ACHN (cell line): ENCODE measurements around the gene HPSE.
"Not testable (repeated sequence)": the region's sequence is repeated elsewhere in the genome, so short reads cannot be mapped to it uniquely, and the experiment has no call there.

Source experiments
- DNase-seq: peaks from one replicate; pipeline ENCODE4 v3.0.0-alpha.2; 2015
- in situ Hi-C: cut with HindIII; loops from 2 replicates; pipeline ENCODE4 v1.10.0; 2017; ENCODE audit warnings: low sequenced_read_pairs, low pct_ligation_motif_present, low pct_unique_long_range_greater_than_20kb

The HPSE gene

DNA sequence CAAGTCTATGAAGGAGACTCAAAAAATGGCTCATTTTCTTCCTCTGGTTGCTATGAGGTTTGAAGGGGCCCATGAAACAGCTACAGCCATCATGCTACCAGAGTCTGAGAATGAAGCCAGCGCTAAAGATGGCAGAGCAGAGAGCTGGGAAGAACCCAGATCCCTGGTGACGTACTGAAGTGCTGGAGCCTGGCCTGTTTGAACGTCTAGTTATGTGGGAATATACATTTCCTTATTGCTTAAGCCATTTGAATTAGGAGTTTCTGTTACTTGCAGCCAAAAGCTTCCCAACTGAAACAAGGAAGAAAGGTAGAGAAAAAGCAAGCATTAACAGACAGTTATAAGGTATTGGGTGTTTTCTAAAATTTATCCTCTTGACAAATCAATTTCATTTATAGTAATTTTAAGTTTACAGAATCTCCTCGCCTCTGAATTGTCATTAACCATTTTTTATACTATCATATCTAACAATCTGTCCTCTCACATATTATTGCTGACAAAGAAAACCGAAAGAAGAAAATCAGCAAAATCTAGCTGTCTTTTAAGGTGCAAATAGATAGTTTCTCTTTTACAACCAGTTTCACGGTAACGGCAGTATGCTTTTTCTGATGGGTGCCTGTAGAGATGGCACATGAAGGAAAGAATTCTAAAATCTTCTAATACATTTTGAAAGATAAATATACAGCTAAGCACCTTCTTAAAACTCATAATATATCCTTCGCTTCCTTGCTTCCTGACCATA is 41.2 kb downstream of the HPSE start:
- in situ Hi-C loops = no loop called here
- DNase-seq = no peak

DNA sequence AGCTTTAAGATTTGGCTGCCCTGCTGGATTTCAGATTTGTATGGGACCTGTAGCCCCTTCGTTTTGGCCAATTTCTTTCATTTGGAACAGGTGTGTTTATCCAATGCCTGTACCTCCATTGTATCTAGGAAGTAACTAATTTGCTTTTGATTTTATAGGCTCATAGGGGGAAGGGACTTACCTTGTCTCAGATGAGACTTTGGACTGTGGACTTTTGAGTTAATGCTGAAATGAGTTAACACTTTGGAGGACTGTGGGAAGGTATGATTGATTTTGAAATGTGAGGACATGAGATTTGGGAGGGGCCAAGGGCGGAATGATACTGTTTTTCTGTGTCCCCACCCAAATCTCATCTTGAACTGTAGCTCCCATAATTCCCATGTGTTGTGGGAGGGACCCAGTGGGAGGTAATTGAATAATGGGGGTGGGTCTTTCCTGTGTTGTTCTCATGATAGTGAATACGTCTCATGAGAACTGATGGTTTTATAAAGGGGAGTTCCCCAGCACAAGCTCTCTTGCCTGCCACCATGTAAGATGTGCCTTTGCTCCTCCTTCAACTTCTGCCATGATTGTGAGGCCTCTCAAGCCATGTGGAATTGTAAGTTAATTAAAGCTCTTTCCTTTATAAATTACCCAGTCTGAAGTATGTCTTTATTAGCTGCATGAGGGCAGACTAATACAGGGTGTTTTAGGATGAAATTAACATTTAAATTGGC is 44.4 kb downstream of the HPSE start:
- in situ Hi-C loops, DNase-seq: not testable (repeated sequence)

DNA sequence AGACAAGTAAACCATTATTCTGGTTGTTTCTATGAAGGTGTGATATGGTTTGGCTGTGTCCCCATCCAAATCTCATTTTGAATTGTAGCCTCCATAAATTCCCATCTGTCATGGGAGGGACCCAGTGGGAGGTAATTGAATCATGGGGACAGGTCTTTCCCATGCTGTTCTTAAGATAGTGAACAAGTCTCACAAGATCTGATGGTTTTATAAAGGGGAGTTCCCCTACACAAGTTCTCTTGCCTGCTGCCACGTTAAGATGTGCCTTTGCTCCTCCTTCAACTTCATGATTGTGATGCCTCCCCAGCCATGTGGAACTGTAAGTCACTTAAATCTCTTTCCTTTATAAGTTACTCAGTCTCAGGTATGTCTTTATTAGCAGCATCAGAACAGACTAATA is 46.3 kb downstream of the HPSE start:
- in situ Hi-C loops, DNase-seq: not testable (repeated sequence)

DNA sequence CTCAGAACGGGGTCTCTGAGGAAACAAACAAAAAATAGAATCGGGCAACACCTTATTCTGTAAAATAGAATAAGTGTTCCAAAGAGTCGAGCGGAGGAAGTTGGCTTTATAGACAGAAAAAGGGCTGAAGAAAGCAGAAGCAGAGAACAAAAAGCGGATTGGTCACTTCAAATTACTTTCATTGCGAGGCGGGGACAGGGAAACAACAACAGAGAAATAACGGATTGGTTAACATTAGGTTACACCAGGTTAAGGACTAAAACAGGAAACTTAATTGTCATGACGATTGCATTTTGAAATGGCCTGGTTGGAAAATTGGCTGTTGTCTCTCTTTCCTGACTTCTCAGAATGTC is 49.6 kb downstream of the HPSE start:
- in situ Hi-C loops = no loop called here
- no peak for DNase-seq

DNA sequence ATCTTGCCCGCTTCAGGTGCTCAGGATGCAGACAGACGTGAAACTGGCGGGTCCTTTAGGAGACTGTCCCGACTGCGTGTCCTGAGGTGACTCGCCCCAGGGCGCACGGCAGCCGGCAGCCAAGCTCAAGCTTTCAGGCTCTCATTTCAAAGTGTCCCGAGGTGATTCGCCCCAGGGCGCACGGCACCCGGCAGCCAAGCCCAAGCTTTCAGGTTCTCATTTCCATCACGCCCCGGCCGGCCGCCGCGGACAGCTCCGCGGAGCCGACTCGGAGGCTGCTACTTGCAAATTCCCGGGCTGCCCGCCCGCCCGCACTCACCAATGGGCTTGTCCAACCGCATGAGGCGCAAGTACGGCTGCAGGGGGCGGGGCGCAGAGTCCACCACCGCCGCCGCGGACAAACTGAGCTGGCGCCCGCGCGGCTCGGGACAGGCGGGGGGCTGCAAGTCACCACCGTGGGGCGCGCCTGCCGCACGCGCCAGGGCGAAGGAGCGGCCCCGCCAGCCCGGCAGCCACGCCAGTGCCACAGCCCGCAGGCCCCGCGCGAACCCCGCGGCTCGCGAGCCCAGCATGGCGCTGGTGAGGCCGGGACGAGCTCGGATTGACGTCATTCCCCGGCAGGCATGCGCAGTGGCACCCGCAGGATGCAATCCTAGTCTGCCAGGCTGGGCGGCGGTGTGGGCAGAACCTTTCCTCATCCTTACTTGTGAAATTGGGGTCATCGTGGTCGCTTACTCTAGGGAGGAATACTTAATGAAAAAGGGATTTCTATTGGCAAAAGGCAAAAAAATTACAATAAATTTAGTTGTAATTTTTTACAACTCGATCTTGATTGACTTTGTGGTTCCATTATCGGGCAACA is 50.2 kb downstream of the HPSE start, which contains the start of gene COQ2:
COQ2 (minus strand) TSS at position 606 of the 862 bp plus-strand sequence; CDS start at position 572, 34 bp downstream.
- in situ Hi-C loops = no loop called here
- DNase-seq = peak; percentile 89

DNA sequence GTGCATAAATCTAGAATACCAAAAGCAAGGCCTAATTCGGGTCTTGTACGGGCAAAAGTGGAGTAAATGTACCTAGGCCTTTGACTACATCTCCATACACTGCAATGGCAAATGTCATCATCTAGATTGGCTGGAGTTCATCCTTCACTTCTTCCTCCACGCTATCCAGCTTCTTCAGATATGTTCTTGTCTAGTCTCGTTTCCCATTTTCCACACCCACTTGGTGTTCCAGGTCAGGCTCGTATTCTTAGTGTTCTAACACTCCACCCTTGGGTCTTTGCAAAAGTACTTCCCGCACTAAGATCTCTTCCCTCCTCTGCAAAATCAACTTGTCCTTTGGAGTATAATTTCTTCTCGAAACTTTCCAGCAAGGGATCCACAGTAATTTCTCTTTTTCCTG is 51.5 kb downstream of the HPSE start:
- in situ Hi-C loops = no loop called here
- DNase-seq = no peak

DNA sequence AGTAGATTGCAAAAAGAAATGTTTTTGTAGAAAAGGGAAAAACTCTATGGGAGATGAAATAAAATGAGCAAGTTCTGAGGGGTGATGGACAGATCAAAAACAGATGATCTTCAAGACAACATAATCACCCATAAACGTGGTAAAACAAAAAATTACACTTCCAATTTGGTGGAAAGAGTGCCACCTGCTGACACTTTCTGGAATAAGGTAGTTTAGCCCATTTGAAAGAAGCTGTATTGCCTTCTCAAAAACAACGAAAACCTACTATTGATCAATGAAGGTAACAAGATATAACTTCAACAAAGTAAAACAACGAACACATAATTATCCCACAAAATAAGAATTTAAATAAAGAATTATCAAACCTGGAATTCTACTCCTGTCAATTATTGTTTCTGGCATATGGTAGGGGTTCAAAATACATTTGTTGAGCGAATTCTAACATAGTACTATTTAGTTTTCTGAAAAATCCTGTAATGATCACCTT is 52.6 kb downstream of the HPSE start:
- DNase-seq = peak; percentile 57
- in situ Hi-C loops = no loop called here

DNA sequence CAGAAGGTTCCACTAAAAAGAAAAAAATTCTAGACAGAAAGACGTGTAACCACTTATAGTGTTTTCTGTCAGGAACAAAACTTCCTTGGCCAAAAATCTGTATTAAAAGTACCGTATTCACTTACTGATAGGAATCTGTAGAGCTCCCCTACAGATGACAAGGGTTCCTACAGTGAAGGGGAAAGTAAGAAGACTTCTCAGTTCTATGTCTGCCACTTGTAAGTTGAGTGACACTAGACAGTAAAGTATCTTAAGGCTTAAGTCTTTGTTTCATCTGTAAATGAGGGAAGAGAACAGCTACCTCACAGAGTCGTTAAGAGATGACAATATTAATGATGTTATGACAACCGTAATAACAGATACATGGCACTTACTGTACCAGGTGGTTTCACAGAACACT is 53.3 kb downstream of the HPSE start:
- in situ Hi-C loops = no loop called here
- DNase-seq = no peak

DNA sequence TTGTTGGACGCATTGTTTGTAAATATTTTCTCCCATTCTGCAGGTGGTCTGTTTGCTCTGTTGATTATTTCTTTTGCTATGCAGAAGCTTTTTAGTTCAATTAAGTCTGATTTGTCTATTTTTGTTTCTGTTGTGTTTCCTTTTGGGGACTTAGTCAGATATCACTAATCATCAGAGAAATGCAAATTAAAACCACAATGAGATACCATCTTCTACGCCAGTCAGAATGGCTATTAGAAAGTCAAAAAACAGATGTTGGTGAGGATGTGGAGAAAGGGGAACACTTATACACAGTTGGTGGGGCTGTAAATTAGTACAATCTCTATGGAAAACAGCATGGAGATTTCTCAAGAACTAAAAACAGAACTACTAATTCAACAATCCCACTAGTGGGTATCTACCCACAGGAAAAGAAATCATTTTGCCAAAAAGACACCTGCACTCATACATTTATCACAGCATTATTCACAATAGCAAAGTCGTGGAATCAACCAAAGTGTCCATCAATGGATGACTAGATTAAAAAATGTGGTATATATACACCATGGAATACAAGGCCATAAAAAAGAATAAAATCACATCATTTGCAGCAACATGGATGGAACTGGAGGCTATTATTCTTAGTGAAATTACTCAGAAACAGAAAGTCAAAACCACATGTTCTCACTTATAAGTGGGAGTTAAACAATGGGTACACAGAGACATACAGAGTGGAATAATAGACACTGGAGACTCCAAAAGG is 58.2 kb downstream of the HPSE start:
- in situ Hi-C loops = no loop called here
- DNase-seq = no peak

DNA sequence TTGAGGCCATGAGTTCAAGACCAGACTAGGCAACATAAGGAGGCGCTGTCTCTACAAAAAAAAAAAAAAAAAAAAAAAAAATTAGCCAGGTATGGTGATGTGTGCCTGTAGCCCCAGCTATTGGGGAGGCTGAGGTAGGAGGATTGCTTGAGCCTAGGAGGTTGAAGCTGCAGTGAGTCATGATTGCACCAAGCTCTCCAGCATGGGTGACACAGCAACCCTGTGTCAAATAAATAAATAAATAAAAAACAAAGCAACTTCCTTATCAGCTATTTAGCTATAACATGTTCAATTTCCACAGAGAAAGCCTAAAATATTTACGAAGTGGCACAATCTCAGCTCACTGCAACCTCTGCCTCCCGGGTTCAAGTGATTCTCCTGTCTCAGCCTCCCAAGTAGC is 60.7 kb downstream of the HPSE start:
- in situ Hi-C loops, DNase-seq: not testable (repeated sequence)

DNA sequence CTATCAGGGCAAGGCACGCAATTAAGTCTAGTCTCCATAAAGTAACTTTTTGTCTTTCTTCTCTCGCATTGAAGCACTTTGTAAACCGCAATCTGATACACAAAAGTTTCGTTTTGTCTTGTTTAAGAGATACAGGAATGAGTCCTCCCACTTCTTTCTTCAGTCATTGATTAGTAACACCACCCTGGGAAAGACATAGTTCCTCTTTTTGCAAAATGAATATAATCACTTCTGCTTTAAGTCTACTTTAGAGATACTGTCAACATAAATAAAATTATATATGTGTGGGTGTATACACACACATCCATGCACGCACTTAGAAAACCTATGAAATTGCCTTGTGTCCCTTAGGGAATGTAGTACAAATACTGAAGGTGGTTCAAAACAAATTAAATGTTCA is 61.7 kb downstream of the HPSE start:
- in situ Hi-C loops = no loop called here
- no peak for DNase-seq

DNA sequence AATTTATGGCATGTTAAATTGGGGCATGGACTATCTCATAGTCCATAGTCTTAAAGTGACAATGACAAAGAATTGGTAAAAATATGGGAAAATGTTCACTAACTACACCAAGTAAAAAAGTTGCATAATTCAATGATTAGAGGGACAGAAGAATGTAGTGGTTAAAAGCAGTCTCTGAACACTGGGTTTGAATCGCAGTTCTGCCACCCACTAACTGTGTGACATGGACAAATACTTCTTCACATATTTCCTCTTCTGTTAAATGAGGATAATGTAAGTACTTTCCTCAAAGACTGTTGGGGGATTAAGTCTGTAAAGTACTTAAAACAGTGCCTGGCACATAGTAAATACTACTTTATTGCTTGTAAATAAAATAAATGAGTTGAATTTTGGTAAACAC is 65.4 kb downstream of the HPSE start:
- DNase-seq = no peak
- in situ Hi-C loops = no loop called here

DNA sequence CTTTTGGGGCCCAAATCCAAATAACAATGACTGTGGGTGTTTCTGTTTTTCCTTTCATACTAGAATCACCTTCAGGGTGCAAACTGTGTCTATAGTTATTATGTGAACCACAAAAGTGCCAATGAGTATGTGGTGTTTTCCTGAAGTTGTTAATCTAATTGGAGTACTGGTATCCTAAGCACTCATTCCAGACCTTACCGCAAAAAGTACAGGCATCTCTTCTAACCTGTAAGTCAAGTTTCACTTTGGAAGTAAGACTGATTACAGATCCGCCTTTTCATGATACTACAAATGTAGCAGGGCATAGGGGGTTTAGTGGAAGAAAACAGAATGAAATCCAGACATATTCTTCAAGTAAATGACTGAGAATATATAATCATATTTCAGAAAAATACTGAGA is 66.2 kb downstream of the HPSE start:
- in situ Hi-C loops = no loop called here
- DNase-seq = no peak

DNA sequence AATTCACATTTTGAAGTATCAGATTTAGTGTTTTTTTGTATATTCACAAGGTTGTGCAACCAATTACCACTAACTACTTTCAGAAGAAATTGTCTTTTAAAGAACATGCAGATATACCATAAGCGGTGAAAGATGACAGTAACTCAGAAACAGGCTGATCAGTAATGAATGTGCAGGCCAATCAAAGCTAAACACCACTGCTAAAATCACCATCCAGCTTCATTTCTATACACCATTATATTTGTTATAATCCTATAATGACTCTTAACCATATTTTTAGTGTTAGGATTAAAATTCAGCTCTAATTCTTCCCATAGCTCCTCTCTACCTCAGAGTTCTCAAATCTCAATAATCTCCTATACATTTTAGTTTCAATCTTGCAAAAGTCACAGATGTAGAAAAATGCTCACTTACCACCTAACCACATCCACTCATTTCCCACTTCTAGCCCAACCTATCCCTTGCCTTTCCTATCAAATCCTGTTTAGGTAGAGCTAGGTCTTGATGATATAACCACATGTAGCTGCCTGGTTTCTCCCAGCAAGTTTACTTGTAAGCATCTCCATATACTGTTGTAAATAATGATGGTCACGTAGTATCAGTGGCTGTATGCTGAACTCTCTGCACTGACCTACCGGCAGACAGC is 66.7 kb downstream of the HPSE start:
- no peak for DNase-seq
- in situ Hi-C loops = no loop called here

DNA sequence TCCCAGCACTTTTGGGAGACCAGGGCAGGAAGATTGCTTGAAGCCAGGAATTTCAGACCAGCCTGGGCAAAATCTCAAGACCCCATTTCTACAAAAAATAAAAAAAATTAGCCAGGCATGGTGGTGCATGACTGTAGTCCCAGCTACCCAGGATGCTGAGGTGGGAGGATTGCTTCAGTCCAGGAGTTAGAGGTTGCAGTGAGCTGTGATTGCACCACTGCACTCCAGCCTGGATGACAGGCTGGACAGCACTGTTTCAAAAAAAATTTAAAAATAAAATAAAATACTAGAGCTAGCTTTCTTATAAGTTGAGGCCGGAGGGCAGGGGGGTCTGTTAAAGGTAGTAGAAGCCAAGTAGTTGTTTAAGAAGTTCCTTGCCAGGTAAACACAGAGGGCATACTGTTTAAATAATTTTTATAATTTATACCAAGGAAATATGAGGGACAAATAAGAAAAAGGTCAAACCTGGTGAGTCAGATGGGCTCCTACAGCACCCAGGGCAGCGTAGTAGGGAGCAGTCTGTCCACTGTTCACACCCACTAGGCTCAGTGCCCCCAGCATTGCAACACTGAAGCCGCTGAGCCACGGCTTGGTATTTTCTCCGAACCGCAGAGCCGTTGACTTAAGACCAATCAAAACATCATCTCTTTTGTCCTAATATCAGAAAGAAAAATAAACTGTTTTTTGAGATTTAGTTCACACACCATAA is 67.4 kb downstream of the HPSE start:
- DNase-seq = no peak
- in situ Hi-C loops = no loop called here

DNA sequence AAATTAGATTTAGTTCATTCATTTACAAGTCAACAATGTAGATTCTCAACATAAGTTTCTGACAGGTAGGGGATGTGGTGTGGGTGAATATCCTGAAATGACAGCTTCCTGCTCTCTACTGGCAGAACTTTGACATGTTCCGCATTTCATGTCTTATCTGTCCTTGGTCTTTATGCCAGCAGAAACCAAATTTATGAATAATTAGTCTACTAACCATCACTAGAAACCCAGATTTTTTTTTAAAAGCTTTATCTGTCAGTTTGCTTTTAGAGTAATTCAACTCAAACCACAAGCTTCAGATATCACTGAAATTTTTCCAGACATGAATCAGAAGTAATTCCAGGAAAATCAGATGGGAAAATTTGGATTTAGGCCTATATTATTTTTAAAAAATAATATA is 68.0 kb downstream of the HPSE start:
- DNase-seq = no peak
- in situ Hi-C loops = no loop called here

DNA sequence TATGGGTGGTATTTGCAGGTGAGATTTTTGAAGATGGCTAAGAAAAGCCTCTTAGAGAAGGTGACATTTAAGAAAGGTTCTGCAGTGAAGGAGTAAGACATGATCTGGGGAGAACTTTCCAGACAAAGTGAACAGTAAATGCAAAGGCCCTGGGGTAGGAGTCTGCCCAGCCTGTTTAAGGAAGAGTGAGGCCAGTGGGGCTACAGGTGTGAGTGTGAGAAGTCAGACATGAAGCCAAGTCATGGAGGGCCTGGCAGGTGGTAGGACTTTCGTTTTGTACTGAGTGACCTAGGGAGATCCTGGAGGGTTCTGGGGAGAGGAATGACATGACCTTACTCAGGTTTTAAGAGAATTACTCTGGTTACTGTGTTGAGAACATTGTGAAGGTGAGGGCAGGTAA is 71.5 kb downstream of the HPSE start:
- DNase-seq = no peak
- in situ Hi-C loops = no loop called here

DNA sequence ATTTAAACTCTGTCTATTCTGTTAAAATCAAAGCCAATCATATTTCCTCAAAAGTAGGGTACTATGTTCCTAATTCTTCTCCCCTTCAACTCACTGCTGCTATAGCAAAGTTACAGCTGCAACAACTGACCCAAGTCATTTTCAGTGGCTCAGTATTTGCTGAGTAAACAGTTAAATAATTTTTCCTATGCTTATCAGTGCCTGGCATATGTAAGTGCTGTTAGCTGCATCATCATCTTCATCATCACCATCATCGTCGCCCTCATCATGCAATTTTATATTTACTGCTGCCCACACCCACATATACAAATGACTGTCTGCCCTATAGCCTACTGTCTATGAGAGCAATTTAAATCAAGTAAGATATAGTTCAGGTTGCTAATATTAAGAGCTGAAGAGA is 72.0 kb downstream of the HPSE start:
- DNase-seq = no peak
- in situ Hi-C loops = no loop called here
